HG02943 (cell line): Measurements from ENCODE around the gene NADK.

ENCODE experiments used
- ATAC-seq: cut with Tn5 transposase; IDR thresholded peaks from one replicate; pipeline ENCODE4 v1.9.1; 2021; ENCODE audit warnings: mild to moderate bottlenecking, low read depth, moderate library complexity; ENCODE audit not compliant: unreplicated experiment

Gene NADK

GRCh38 chr1:1768249-1768992 lies 9.8 kb downstream of the NADK start:
- ATAC-seq: no peak

GRCh38 chr1:1764876-1765470 lies 13.3 kb downstream of the NADK start:
- ATAC-seq: no peak

- no peak for ATAC-seq
Measured at GRCh38 chr1:1763657-1764621, 14.3 kb downstream of the NADK start.

GRCh38 chr1:1761504-1762376 lies 16.5 kb downstream of the NADK start:
- no peak for ATAC-seq

GRCh38 chr1:1760715-1761114 lies 17.6 kb downstream of the NADK start:
- no peak for ATAC-seq

- ATAC-seq: no peak
Measured at GRCh38 chr1:1760345-1760650, 18.0 kb downstream of the NADK start.

GRCh38 chr1:1759456-1760344 lies 18.6 kb downstream of the NADK start:
- ATAC-seq: no peak

GRCh38 chr1:1758692-1759455 lies 19.4 kb downstream of the NADK start:
- no peak for ATAC-seq

- no peak for ATAC-seq
Measured at GRCh38 chr1:1758059-1758621, 20.1 kb downstream of the NADK start.

GRCh38 chr1:1757422-1758058 lies 20.7 kb downstream of the NADK start:
- ATAC-seq: no peak

GRCh38 chr1:1756661-1757421 lies 21.4 kb downstream of the NADK start:
- ATAC-seq: no peak

- no peak for ATAC-seq
Measured at GRCh38 chr1:1755852-1756251, 22.4 kb downstream of the NADK start.

GRCh38 chr1:1755426-1755825 lies 22.8 kb downstream of the NADK start:
- ATAC-seq: no peak

GRCh38 chr1:1754051-1754815 lies 24.0 kb downstream of the NADK start:
- ATAC-seq: no peak

- ATAC-seq: no peak
Measured at GRCh38 chr1:1753607-1754005, 24.7 kb downstream of the NADK start.
